ENCODE results near the gene MS4A4E. TPM values are rescaled to one million over a fixed set of nuclear protein-coding genes. Genes with fewer than 3 reads are reported as not detected.

Gene MS4A4E
- total RNA-seq, 4 donors from 2014 or later, result 2.2 to 7.1 (median 4.4) TPM

GRCh38 chr11:60222141-60222540 lies 20.8 kb downstream of the MS4A4E start:
- ATAC-seq (ENCODE audit: low FRiP score) (no peak), DNase-seq (ENCODE audit: low spot score) (no peak)
- no peak for TF ChIP-seq CTCF (IDR thresholded peaks at IDR 0.05)

- DNase-seq (ENCODE audit: low spot score) (no peak), ATAC-seq (ENCODE audit: low FRiP score) (no peak)
- no peak for TF ChIP-seq CTCF (IDR thresholded peaks at IDR 0.05)
Measured at GRCh38 chr11:60221692-60222091, 21.2 kb downstream of the MS4A4E start.

- DNase-seq (ENCODE audit: low spot score), result no peak
- no peak for ATAC-seq (ENCODE audit: low FRiP score)
- TF ChIP-seq CTCF (IDR thresholded peaks at IDR 0.05), result no peak
Measured at GRCh38 chr11:60221181-60221580, 21.8 kb downstream of the MS4A4E start.

- TF ChIP-seq CTCF (IDR thresholded peaks at IDR 0.05), result no peak
- ATAC-seq (ENCODE audit: low FRiP score) (no peak), DNase-seq (ENCODE audit: low spot score) (no peak)
Measured at GRCh38 chr11:60214386-60214785, 28.6 kb downstream of the MS4A4E start.

- ATAC-seq (ENCODE audit: low FRiP score) (no peak), DNase-seq (ENCODE audit: low spot score) (no peak)
- TF ChIP-seq CTCF (IDR thresholded peaks at IDR 0.05), result no peak
Measured at GRCh38 chr11:60211206-60211605, 31.7 kb downstream of the MS4A4E start.

- ATAC-seq (ENCODE audit: low FRiP score) (no peak), DNase-seq (ENCODE audit: low spot score) (no peak)
- TF ChIP-seq CTCF (IDR thresholded peaks at IDR 0.05), result no peak
Measured at GRCh38 chr11:60209977-60210376, 33.0 kb downstream of the MS4A4E start.

- no peak for TF ChIP-seq CTCF (IDR thresholded peaks at IDR 0.05)
- DNase-seq (ENCODE audit: low spot score) (no peak), ATAC-seq (ENCODE audit: low FRiP score) (no peak)
Measured at GRCh38 chr11:60208951-60209350, 34.0 kb downstream of the MS4A4E start.
